Prostate gland (tissue), 2 donors: Measurements from ENCODE around the gene INO80C. TPM values are rescaled to one million over a fixed set of nuclear protein-coding genes. Genes with fewer than 3 reads are reported as not detected.

ENCODE experiments used
- DNase-seq: peaks from one replicate; pipeline ENCODE4 v3.0.0-alpha.2; 2019; ENCODE audit warnings: low spot score
- H3K27ac ChIP-seq, 2 donors: fragments of 200-600 bp; sonication (generic); 2 replicates each; pipeline ENCODE4 v1.5.1; 2017 to 2019
- H3K27me3 ChIP-seq: fragments of 200-600 bp; sonication (generic); replicated peaks from 2 replicates; pipeline ENCODE4 v1.5.1; 2019; ENCODE audit not compliant: insufficient read depth
- H3K36me3 ChIP-seq, 2 donors: fragments of 200-600 bp; sonication (generic); 1 replicate in 1 of 2; 2 replicates in 1 of 2; pipeline versions ENCODE4 v1.5.1 to v1.8.1; 2017 to 2019
- H3K4me1 ChIP-seq: fragments of 200-600 bp; sonication (generic); replicated peaks from 2 replicates; pipeline ENCODE4 v1.5.1; 2019
- H3K4me3 ChIP-seq, 2 donors: fragments of 200-600 bp; sonication (generic); 2 replicates each; pipeline ENCODE4 v1.5.1; 2017 to 2019
- H3K9me3 ChIP-seq: fragments of 200-600 bp; sonication (generic); 2 replicates; pipeline ENCODE4 v1.5.1; 2017
- POLR2A ChIP-seq: fragments of 450-650 bp; IDR thresholded peaks from one replicate; pipeline ENCODE4 v1.6.1; 2016; ENCODE audit warnings: antibody characterized with exemption, mild to moderate bottlenecking
- POLR2AphosphoS5 ChIP-seq: sonication (generic); formaldehyde crosslinking; IDR thresholded peaks from one replicate; pipeline ENCODE4 v1.6.1; 2017; ENCODE audit warnings: antibody characterized with exemption
- WGBS: methylation state at CpG from one replicate; pipeline ENCODE4 v1.1.5; 2018; 5-methylcytosine and 5-hydroxymethylcytosine counted together
- intact Hi-C: fragments of 100-400 bp; cut with DNase I; formaldehyde crosslinking; loops from one replicate; pipeline ENCODE4 v1.14.2; 2022
- total RNA-seq, 2 donors: library from RNA; depleted of rRNA; stranded (reverse); fragments of >200 nt; gene quantifications; one replicate each; pipeline ENCODE4 v1.1.0, GENCODE V29; 2016
- TF ChIP-seq, protein P1 (sequence below), 4 experiments: fragments of 200-600 bp in 2 of 4; fragments of 450-650 bp in 2 of 4; sonication (generic) in 2 of 4; IDR thresholded peaks; 1 replicate in 3 of 4; 2 replicates in 1 of 4; pipeline ENCODE4 v1.5.1; 2016 to 2019; ENCODE audit warnings: antibody characterized with exemption in 4 of 4, mild to moderate bottlenecking in 2 of 4, moderate library complexity in 2 of 4

INO80C gene
- total RNA-seq, 2 donors from 2014 or later, result 5.0 to 26.4 TPM

DNA sequence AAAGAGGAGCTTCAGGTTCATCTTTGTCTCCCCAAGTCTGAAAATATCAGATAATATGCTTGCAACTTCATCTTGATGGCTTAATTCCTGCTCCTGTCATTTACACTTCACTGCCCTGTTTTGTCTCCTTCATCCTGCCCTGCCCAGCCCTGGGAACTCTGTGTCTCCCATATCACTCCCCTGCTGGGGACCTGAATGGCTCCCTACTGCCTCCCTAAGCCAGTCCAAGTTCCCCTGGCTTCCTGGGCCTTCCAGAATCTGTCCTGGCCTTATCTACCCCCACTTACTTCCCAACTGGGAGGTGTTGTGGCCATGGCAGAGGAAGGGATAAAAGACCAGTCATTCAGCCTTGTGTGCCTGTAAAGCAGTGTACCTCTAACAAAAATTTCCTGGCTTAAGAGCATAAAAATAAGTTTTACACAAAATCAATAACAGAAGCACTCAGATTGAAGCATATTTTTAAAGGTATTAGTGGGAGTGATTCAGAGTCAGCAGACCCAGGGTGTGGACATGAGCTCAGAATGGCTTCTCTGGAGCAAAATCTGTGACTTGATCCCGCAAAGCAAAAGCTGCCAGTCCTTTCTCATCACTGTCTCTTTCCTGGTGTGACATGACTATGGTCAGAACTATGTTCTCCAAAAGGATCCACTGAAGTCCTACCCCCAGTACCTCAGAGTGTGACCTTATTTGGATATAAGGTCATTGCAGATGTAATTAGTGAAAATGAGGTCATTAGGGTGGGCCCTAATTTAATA lies 59.1 kb downstream of the INO80C start:
- Histone ChIP-seq H3K4me1 (no peaks in the 10 kb centered on the region), H3K9me3 (no peaks in the 10 kb centered on the region), H3K27ac (no peak overlapping the region), H3K27me3 (no peaks in the 10 kb centered on the region), H3K4me3 (no peak overlapping the region), H3K36me3 (no peaks in the 10 kb centered on the region)
- DNase-seq, result no peak
- intact Hi-C loops, result no loop called here
- WGBS, result 100% methylated on average over 1 of the region's 1 CpG
- TF ChIP-seq POLR2AphosphoS5 (no peak), POLR2A (no peak)
- TF ChIP-seq, protein P1, sequence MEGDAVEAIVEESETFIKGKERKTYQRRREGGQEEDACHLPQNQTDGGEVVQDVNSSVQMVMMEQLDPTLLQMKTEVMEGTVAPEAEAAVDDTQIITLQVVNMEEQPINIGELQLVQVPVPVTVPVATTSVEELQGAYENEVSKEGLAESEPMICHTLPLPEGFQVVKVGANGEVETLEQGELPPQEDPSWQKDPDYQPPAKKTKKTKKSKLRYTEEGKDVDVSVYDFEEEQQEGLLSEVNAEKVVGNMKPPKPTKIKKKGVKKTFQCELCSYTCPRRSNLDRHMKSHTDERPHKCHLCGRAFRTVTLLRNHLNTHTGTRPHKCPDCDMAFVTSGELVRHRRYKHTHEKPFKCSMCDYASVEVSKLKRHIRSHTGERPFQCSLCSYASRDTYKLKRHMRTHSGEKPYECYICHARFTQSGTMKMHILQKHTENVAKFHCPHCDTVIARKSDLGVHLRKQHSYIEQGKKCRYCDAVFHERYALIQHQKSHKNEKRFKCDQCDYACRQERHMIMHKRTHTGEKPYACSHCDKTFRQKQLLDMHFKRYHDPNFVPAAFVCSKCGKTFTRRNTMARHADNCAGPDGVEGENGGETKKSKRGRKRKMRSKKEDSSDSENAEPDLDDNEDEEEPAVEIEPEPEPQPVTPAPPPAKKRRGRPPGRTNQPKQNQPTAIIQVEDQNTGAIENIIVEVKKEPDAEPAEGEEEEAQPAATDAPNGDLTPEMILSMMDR (IDR thresholded peaks at IDR 0.05), result no peak

DNA sequence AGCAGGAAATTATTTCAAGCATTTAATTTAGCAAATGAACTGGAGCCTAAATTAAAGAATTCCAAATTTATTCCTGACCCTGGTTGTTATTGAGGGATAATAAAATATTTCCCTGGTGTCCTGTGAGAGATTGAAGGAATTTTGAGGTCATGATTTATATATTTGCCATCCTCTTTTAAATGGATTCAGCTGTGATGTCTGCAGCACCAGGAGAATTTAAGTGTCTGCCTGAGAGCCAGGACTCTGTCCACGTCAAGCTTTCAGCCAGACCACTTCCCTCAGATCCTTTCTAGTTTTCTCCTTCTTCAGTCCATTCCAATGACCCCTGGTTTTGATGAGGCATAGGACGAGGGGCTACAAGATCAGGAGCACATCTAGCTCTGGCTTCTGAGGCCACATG lies 59.9 kb downstream of the INO80C start:
- H3K4me1 ChIP-seq, result no peaks in the 10 kb centered on the region
- TF ChIP-seq, protein P1 (IDR thresholded peaks at IDR 0.05), result no peak
- TF ChIP-seq POLR2A (no peak), POLR2AphosphoS5 (no peak)
- DNase-seq, result no peak
- H3K9me3 ChIP-seq, result no peaks in the 10 kb centered on the region
- intact Hi-C loops, result no loop called here
- H3K36me3 ChIP-seq, result no peaks in the 10 kb centered on the region
- no peaks in the 10 kb centered on the region for H3K27me3 ChIP-seq
- WGBS, result 74% methylated on average over 2 of the region's 2 CpGs
- H3K4me3 ChIP-seq, result no peak overlapping the region
- H3K27ac ChIP-seq, result no peak overlapping the region

DNA sequence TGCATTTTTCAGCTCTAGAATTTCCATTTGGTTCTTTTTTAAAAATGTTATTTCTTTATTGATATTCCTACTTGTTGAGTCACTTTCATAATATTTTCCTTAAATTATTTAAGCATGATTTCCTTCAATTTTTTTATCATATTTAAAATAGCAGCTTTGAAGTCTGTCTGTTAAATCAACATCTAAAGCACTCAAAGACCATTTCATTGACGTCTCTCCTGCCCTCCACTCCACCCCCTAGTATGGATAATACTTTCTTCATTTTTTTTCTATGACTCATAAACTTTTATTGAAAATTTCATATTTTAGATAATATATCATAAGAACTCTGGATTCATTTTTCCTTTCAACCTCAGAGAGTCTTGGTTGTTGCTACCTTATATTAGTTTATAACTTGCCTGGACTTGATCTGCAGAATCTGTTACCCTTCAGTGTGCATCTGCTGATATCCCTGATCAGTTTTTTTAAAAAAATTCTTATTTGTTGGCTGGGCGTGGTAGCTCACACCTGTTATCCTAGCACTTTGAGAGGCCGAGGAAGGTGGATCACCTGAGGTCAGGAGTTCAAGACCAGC lies 61.6 kb downstream of the INO80C start:
- H3K36me3 ChIP-seq, result no peaks in the 10 kb centered on the region
- H3K4me1 ChIP-seq, result no peaks in the 10 kb centered on the region
- intact Hi-C loops, result no loop called here
- no peak for DNase-seq
- no peaks in the 10 kb centered on the region for H3K27me3 ChIP-seq
- no peak overlapping the region for H3K27ac ChIP-seq
- 56% methylated on average over 3 of the region's 3 CpGs for WGBS
- no peaks in the 10 kb centered on the region for H3K9me3 ChIP-seq
- TF ChIP-seq POLR2AphosphoS5 (no peak), POLR2A (no peak)
- TF ChIP-seq, protein P1 (IDR thresholded peaks at IDR 0.05), result no peak
- no peak overlapping the region for H3K4me3 ChIP-seq

DNA sequence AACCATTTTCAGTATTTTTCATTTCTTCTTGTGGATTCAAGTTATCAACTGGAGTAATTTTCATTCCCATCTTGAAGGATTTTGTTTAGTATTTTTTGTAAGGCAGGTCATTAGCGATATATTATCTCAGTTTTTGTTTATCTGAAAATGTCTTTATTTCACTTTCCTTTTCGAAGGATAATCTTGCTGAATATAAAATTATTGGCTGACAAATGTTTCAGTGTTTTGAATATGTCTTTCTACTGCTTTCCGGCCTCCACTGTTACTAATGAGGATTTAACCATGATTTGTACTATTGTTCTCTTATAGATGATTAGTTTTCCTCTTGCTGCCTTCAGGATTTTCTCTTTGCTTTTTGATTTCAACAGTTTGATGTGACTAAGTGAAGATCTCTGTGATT lies 62.4 kb downstream of the INO80C start:
- H3K4me1 ChIP-seq, result no peaks in the 10 kb centered on the region
- no peak overlapping the region for H3K4me3 ChIP-seq
- TF ChIP-seq POLR2AphosphoS5 (no peak), POLR2A (no peak)
- TF ChIP-seq, protein P1 (IDR thresholded peaks at IDR 0.05), result no peak
- no peaks in the 10 kb centered on the region for H3K36me3 ChIP-seq
- H3K27me3 ChIP-seq, result no peaks in the 10 kb centered on the region
- no peaks in the 10 kb centered on the region for H3K9me3 ChIP-seq
- intact Hi-C loops, result no loop called here
- H3K27ac ChIP-seq, result no peak overlapping the region
- WGBS, result 92% methylated on average over 3 of the region's 3 CpGs
- DNase-seq, result no peak

DNA sequence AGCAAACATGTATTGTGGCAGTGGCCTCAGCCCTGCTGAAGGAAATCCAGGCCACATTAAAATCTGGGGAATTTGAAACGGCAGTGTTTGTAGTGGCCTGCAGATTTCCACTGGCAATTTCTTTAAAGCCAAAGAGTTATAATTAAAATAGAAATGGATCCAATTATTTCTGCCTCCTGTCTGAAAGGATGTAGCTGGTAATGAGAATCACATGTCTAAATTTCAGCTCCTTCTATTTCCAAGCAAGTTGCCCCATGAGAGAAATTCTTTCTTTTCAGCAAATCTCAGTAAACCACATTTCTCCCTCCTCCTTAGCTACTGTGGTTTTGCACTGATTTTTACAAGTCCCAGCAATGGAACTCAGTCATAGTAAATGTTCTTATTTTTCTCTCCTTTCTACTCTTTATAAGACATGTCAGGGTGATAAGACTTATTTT lies 65.2 kb downstream of the INO80C start:
- Histone ChIP-seq H3K9me3 (no peaks in the 10 kb centered on the region), H3K36me3 (no peaks in the 10 kb centered on the region), H3K27ac (no peak overlapping the region), H3K4me3 (no peak overlapping the region), H3K27me3 (no peaks in the 10 kb centered on the region), H3K4me1 (no peaks in the 10 kb centered on the region)
- 48% methylated on average over 1 of the region's 1 CpG for WGBS
- intact Hi-C loops, result no loop called here
- no peak for DNase-seq
- TF ChIP-seq, protein P1 (IDR thresholded peaks at IDR 0.05), result no peak
- TF ChIP-seq POLR2A (no peak), POLR2AphosphoS5 (no peak)
